ENCODE results near the gene CD151.

- no peak for TF ChIP-seq CTCF (IDR thresholded peaks at IDR 0.05)
- no peak for TF ChIP-seq POLR2A (IDR thresholded peaks at IDR 0.05)
Observed at GRCh38 chr11:849104-849824, 16.5 kb downstream of the CD151 start.

All from esophagus squamous epithelium (tissue), 4 donors.